ENCODE measurements around the gene MICAL2.

- TF ChIP-seq, protein P1, sequence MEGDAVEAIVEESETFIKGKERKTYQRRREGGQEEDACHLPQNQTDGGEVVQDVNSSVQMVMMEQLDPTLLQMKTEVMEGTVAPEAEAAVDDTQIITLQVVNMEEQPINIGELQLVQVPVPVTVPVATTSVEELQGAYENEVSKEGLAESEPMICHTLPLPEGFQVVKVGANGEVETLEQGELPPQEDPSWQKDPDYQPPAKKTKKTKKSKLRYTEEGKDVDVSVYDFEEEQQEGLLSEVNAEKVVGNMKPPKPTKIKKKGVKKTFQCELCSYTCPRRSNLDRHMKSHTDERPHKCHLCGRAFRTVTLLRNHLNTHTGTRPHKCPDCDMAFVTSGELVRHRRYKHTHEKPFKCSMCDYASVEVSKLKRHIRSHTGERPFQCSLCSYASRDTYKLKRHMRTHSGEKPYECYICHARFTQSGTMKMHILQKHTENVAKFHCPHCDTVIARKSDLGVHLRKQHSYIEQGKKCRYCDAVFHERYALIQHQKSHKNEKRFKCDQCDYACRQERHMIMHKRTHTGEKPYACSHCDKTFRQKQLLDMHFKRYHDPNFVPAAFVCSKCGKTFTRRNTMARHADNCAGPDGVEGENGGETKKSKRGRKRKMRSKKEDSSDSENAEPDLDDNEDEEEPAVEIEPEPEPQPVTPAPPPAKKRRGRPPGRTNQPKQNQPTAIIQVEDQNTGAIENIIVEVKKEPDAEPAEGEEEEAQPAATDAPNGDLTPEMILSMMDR (conservative IDR thresholded peaks at IDR 0.05; ENCODE audit: low read depth, low read length): no peak
- TF ChIP-seq EZH2 (IDR thresholded peaks at IDR 0.05; ENCODE audit: low read length, unreplicated experiment) (no peak), EZH2phosphoT487 (IDR thresholded peaks at IDR 0.05; ENCODE audit: borderline replicate concordance, low read length) (no peak)
Measured at GRCh38 chr11:12075822-12076821, 34.3 kb upstream of the MICAL2 start.

Data from PC-3 (cell line).